ENCODE results near the gene MPHOSPH6. TPM values are rescaled to one million over a fixed set of nuclear protein-coding genes. Genes with fewer than 3 reads are reported as not detected.
"Not testable (repeated sequence)": the region's sequence is repeated elsewhere in the genome, so short reads cannot be mapped to it uniquely, and the experiment has no call there.

MPHOSPH6 gene
- total RNA-seq, 2 donors from 2014 or later, result 8.5 to 9.4 TPM

DNA sequence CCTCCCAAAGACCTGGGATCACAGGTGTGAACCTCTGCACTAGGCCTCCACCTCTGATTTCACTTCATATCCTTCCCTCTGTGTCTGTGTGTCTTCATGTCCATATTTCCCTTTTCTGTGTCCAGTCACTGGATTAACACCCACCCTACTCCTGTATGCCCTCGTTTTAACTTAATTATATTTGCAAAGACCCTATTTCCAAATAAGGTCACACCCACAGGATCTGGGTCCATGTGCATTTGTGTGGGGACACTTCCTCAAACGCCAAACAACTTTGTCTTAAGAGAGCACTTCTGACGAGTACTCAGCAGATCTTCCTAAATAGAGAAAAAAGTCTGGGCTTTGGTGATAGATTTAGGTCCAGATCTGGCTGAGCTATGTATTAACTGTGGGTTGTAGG is 56.3 kb downstream of the MPHOSPH6 start:
- Histone ChIP-seq H3K9me3 (no peaks in the 10 kb centered on the region), H3K4me1 (no peaks in the 10 kb centered on the region), H3K27ac (no peak overlapping the region), H3K27me3 (peaks cover 2 to 3% of the 10 kb centered on the region in 2 donors), H3K36me3 (no peaks in the 10 kb centered on the region), H3K4me3 (no peak overlapping the region)
- DNase-seq (ENCODE audit: low spot score), result no peak
- TF ChIP-seq, protein P1, sequence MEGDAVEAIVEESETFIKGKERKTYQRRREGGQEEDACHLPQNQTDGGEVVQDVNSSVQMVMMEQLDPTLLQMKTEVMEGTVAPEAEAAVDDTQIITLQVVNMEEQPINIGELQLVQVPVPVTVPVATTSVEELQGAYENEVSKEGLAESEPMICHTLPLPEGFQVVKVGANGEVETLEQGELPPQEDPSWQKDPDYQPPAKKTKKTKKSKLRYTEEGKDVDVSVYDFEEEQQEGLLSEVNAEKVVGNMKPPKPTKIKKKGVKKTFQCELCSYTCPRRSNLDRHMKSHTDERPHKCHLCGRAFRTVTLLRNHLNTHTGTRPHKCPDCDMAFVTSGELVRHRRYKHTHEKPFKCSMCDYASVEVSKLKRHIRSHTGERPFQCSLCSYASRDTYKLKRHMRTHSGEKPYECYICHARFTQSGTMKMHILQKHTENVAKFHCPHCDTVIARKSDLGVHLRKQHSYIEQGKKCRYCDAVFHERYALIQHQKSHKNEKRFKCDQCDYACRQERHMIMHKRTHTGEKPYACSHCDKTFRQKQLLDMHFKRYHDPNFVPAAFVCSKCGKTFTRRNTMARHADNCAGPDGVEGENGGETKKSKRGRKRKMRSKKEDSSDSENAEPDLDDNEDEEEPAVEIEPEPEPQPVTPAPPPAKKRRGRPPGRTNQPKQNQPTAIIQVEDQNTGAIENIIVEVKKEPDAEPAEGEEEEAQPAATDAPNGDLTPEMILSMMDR (IDR thresholded peaks at IDR 0.05), result no peak

DNA sequence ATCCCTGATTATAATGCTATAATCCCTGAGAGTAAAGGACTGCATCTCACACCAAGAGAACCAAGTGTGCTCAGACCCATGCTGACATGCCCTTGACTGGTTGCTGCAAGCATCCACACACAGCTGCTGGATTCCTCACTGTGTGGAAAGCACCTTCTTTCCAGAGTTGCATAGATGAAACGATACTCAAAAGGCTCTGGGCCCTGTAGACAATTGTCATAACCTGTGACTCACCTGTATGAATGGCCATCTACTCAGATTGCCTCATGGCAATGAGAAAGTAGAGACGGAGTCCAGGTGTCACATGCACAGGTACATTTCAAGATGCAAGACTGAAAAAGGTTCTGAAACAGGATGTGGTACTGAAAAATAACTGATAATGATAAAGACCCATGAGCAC is 58.1 kb downstream of the MPHOSPH6 start:
- Histone ChIP-seq H3K4me3 (no peak overlapping the region), H3K27me3 (peaks cover 2 to 3% of the 10 kb centered on the region in 2 donors), H3K4me1 (peaks cover 0 to 3% of the 10 kb centered on the region in 2 donors), H3K27ac (no peak overlapping the region), H3K36me3 (no peaks in the 10 kb centered on the region), H3K9me3 (no peaks in the 10 kb centered on the region)
- TF ChIP-seq, protein P1 (IDR thresholded peaks at IDR 0.05), result no peak
- no peak for DNase-seq (ENCODE audit: low spot score)

DNA sequence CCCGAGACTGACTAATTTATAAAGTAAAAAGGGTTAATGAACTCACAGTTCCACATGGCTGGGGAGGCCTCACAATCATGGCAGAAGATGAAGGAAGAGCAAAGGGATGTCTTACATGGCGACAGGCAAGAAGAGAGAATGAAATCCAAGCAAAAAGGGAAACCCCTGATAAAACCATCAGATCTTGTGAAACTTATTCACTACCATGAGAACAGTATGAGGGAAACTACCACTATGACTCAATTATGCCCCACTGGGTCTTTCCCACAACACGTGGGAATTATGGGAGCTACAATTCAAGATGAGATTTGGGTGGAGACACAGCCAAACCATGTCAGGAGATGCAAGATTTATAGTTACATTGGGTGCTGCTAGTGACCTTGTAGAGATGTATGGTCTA is 60.8 kb downstream of the MPHOSPH6 start:
- not testable (repeated sequence) for H3K9me3 ChIP-seq; H3K4me1 ChIP-seq; H3K4me3 ChIP-seq; H3K36me3 ChIP-seq; H3K27ac ChIP-seq; DNase-seq (ENCODE audit: low spot score); H3K27me3 ChIP-seq

DNA sequence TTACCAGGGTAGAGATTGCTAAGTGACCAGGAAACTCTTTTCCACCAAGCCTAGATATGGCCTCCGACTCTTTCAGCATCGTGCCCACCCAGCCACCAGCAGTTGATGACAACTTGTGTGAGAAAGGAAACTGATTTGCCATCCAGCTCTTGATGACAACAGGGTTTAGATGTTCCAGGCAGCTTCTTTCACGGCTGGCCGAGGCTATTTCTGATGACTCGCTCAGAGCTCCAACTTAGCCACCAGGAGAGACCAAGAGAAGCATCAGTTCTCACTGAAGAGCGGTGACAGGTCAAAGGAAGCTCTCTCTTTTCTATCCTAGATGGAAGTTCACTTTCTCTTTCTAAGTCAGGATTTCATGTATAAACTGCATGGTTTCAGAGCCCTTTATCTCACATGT is 61.2 kb downstream of the MPHOSPH6 start:
- no peaks in the 10 kb centered on the region for H3K36me3 ChIP-seq
- no peak overlapping the region for H3K4me3 ChIP-seq
- no peaks in the 10 kb centered on the region for H3K27me3 ChIP-seq
- no peak for DNase-seq (ENCODE audit: low spot score)
- no peak overlapping the region for H3K27ac ChIP-seq
- H3K9me3 ChIP-seq, result no peaks in the 10 kb centered on the region
- H3K4me1 ChIP-seq, result peaks cover 0 to 3% of the 10 kb centered on the region in 2 donors
- TF ChIP-seq, protein P1 (IDR thresholded peaks at IDR 0.05), result no peak

DNA sequence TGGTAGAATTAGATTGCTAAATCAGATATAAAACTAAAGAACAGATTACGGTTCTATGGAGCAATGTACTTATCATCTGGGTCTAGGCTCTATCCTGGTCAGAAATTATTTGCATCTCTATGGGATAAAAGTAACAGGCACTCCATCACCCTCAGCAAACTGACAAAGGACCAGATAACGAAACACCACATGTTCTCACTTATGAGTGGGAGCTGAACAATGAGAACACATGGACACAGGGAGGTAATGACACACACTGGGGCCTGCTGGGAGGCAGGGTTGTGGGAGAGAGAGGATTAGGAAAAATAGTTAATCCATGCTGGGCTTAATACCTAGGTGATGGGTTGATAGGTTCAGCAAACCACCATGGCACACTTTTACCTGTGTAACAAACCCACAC is 61.9 kb downstream of the MPHOSPH6 start:
- Histone ChIP-seq H3K4me1 (peaks cover 0 to 3% of the 10 kb centered on the region in 2 donors), H3K27ac (no peak overlapping the region), H3K27me3 (no peaks in the 10 kb centered on the region), H3K4me3 (no peak overlapping the region), H3K36me3 (no peaks in the 10 kb centered on the region), H3K9me3 (no peaks in the 10 kb centered on the region)
- TF ChIP-seq, protein P1 (IDR thresholded peaks at IDR 0.05), result no peak
- DNase-seq (ENCODE audit: low spot score), result no peak

DNA sequence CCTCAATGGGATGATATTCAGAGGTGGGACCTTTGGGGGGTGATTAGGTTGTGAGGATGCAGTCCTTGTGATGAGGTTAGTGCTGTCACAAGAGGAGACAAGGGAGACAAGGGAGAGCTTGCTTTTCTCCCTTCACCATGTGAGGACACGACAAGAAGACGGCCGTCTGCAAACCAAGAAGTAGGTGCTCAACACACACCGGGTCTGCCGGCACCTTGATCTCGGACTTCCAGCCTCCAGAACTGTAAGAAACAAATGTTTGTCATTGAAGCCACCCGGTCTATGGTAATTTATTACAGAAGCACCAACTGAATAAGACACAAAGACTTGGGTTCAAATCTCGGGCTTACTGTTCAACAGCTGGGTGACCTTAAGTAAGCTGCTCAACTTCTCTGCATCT is 64.9 kb downstream of the MPHOSPH6 start:
- Histone ChIP-seq H3K27ac (no peak overlapping the region), H3K4me3 (no peak overlapping the region), H3K4me1 (peaks cover 0 to 3% of the 10 kb centered on the region in 2 donors), H3K36me3 (no peaks in the 10 kb centered on the region), H3K9me3 (no peaks in the 10 kb centered on the region), H3K27me3 (no peaks in the 10 kb centered on the region)
- no peak for DNase-seq (ENCODE audit: low spot score)
- TF ChIP-seq, protein P1 (IDR thresholded peaks at IDR 0.05), result no peak

Other genes with a start within 250 kb of the MPHOSPH6 start
- gene SDR42E1, start 158.8 kb downstream of the MPHOSPH6 start, total RNA-seq, result under 1 TPM; 0.11 to 0.90 TPM
- not detected for gene HSD17B2, start 135.0 kb downstream of the MPHOSPH6 start, total RNA-seq

Data from right atrium auricular region (tissue), 2 donors.